K562 (cell line): ENCODE measurements around the gene TREX2. TPM values are rescaled to one million over a fixed set of nuclear protein-coding genes. Genes with fewer than 3 reads are reported as not detected.

Experiments
- ATAC-seq: fragments of 200-7000 bp; cut with Tn5 transposase; 3 replicates; pipeline ENCODE4 v1.9.1; 2020; ENCODE audit warnings: moderate library complexity
- BruUV-seq: library from RNA; stranded (reverse); fragments of 400-500 nt; replicated peaks from 2 replicates; lab custom pipeline; 2021; lab: Mats Ljungman, UMichigan
- CTCF ChIA-PET: fragments of 300-600 bp; formaldehyde crosslinking; extraction: SDS; loops from one replicate; lab custom pipeline; 2021; ENCODE audit warnings: low intra/inter-chr PET ratio; lab: Yijun Ruan, JAX
- POLR2A ChIA-PET: fragments of 300-600, 350-650 bp; sonication (Branson Sonifier 250); formaldehyde crosslinking; extraction: SDS; loops from one replicate; lab custom pipeline; 2021; ENCODE audit warnings: antibody characterized with exemption, inconsistent platforms; lab: Yijun Ruan, JAX
- DNase-seq, 4 experiments: peaks; one replicate each; pipeline versions ENCODE4 v3.0.0 to v3.0.0-alpha.2; 2011 to 2018; ENCODE audit warnings: low spot score in 3 of 4, mixed read lengths in 3 of 4; ENCODE audit errors: extremely low read depth in 1 of 4
- FAIRE-seq: peaks from 2 replicates; lab custom pipeline; 2011; peaks lifted over from hg19 to GRCh38; lab: Jason Lieb, UNC
- H2AFZ ChIP-seq: 2 replicates; pipeline ENCODE4 v1.6.0; 2011; ENCODE audit warnings: low read depth, low read length, control low read depth, inconsistent platforms
- H3K27ac ChIP-seq: fragments of 200-600 bp; 3 replicates; pipeline ENCODE4 v1.8.0; 2011; ENCODE audit warnings: low read depth, mild to moderate bottlenecking, control low read depth, inconsistent platforms, low read length, moderate library complexity, mixed read lengths; ENCODE audit errors: extremely low read depth
- H3K27me3 ChIP-seq, 2 experiments: fragments of 300-600 bp in 1 of 2; 2 replicates in 1 of 2; 3 replicates in 1 of 2; pipeline versions ENCODE4 v1.6.0 to v1.8.0; 2011; ENCODE audit warnings: inconsistent platforms in 2 of 2, low read length in 2 of 2, mild to moderate bottlenecking in 1 of 2, mixed read lengths in 1 of 2, moderate library complexity in 1 of 2; ENCODE audit not compliant: control insufficient read depth in 2 of 2, insufficient read depth in 2 of 2
- H3K36me3 ChIP-seq: fragments of 300-600 bp; 3 replicates; pipeline ENCODE4 v1.8.0; 2011; ENCODE audit warnings: mild to moderate bottlenecking, low read length, inconsistent platforms; ENCODE audit not compliant: control insufficient read depth, insufficient read depth
- H3K4me1 ChIP-seq, 2 experiments: fragments of 200-600 bp in 1 of 2; replicated peaks in 1 of 2; 2 replicates in 1 of 2; 3 replicates in 1 of 2; pipeline versions ENCODE4 v1.5.1 to v1.8.0; 2011; ENCODE audit warnings: inconsistent platforms in 2 of 2, low read length in 2 of 2, mild to moderate bottlenecking in 1 of 2, mixed read lengths in 1 of 2, moderate library complexity in 1 of 2; ENCODE audit not compliant: control insufficient read depth in 2 of 2, insufficient read depth in 2 of 2
- H3K4me2 ChIP-seq: 2 replicates; pipeline ENCODE4 v1.6.1; 2011; ENCODE audit warnings: low read length, control low read depth, inconsistent platforms, mixed read lengths; ENCODE audit not compliant: insufficient read depth
- H3K4me3 ChIP-seq: fragments of 200-600 bp; sonication (generic), shearing (Covaris generic); 2 replicates; pipeline ENCODE4 v1.5.1; 2016; ENCODE audit warnings: control low read depth, inconsistent platforms
- H3K79me2 ChIP-seq: fragments of 200-600 bp; 3 replicates; pipeline ENCODE4 v1.8.0; 2011; ENCODE audit warnings: low read length, inconsistent platforms; ENCODE audit not compliant: control insufficient read depth, insufficient read depth
- H3K9ac ChIP-seq, 2 experiments: 2 replicates each; pipeline versions ENCODE4 v1.6.0 to v1.6.1; 2011; ENCODE audit warnings: low read depth in 2 of 2, low read length in 2 of 2, control low read depth in 1 of 2, inconsistent platforms in 1 of 2, mild to moderate bottlenecking in 1 of 2, mixed read lengths in 1 of 2; ENCODE audit not compliant: insufficient read depth in 1 of 2
- H3K9me1 ChIP-seq: one replicate; pipeline ENCODE4 v1.6.0; 2011; ENCODE audit warnings: inconsistent platforms, mild to moderate bottlenecking, low read length, moderate library complexity; ENCODE audit not compliant: control insufficient read depth, insufficient read depth
- H3K9me3 ChIP-seq: replicated peaks from 2 replicates; pipeline ENCODE4 v1.5.1; 2011; ENCODE audit warnings: low read depth, low read length, inconsistent platforms; ENCODE audit not compliant: control insufficient read depth, insufficient read depth
- H4K20me1 ChIP-seq: replicated peaks from 2 replicates; pipeline ENCODE4 v1.6.1; 2011; ENCODE audit warnings: low read length, inconsistent platforms, mixed read lengths; ENCODE audit not compliant: control insufficient read depth, insufficient read depth
- HIVEP1 ChIP-seq: fragments of 250-450 bp; sonication (Bioruptor Pico); IDR thresholded peaks from 2 replicates; pipeline ENCODE4 v1.4.0; 2020; ENCODE audit warnings: mild to moderate bottlenecking
- HNRNPL ChIP-seq: fragments of 200-400 bp; formaldehyde crosslinking; IDR thresholded peaks from 2 replicates; pipeline ENCODE4 v1.6.1; 2017; ENCODE audit warnings: low read depth, mild to moderate bottlenecking, low read length
- POLR3G ChIP-seq: IDR thresholded peaks from 2 replicates; pipeline ENCODE4 v1.6.1; 2011; ENCODE audit not compliant: insufficient read length, insufficient replicate concordance; ENCODE audit errors: extremely low read depth
- ZNF124 ChIP-seq: sonication (generic); formaldehyde crosslinking; IDR thresholded peaks from 2 replicates; pipeline ENCODE4 v1.8.1; 2022; ENCODE audit warnings: missing genetic modification reagents
- WGBS: fragments of 100-300 bp; shearing (Covaris generic); methylation state at CpG from one replicate; pipeline ENCODE4 v1.1.6; 2016; ENCODE audit warnings: low coverage, mixed read lengths; ENCODE audit not compliant: insufficient coverage; ENCODE audit errors: missing lambda C conversion rate; 5-methylcytosine and 5-hydroxymethylcytosine counted together
- in situ Hi-C: fragments of 300-500 bp; cut with MboI; formaldehyde crosslinking; loops from 4 replicates; pipeline ENCODE4 v1.15.0; 2018; ENCODE audit warnings: inconsistent platforms, mixed read lengths
- intact Hi-C: fragments of 100-400 bp; cut with micrococcal nuclease; formaldehyde crosslinking; loops from 2 replicates; pipeline ENCODE4 v1.14.2; 2022
- polyA plus RNA-seq, 8 experiments: library from polyadenylated mRNA; depleted of rRNA in 4 of 8; stranded (reverse) in 5 of 8; unstranded in 3 of 8; fragments of >200 nt; fragmentation: Nextera tagmentation in 2 of 8; fragmentation: Illumina TruSeq in 1 of 8; extraction: Ambion mirVana in 2 of 8; extraction: Trizol in 1 of 8; gene quantifications; 2 replicates each; pipeline versions ENCODE4 v1.2.1 to v1.2.3, GENCODE V29; 2011 to 2014; ENCODE audit warnings: inconsistent platforms in 1 of 8, missing spikeins in 1 of 8
- total RNA-seq, 7 experiments: library from RNA; depleted of rRNA in 6 of 7; stranded (reverse); fragments of >200 nt in 6 of 7; fragmentation: Illumina TruSeq in 2 of 7; extraction: Trizol in 2 of 7; gene quantifications; 2 replicates each; pipeline versions ENCODE4 v1.2.1 to v1.2.3, GENCODE V29; 2011 to 2021; ENCODE audit warnings: low replicate concordance in 1 of 7

Gene TREX2
- total and polyA plus RNA-seq, 9 of the 15 experiments (the other 6 are each of a cell fraction or from before 2014, with no cell fraction given), result 0.07 to 1.5 (median 0.33) TPM; not detected in 2

DNA sequence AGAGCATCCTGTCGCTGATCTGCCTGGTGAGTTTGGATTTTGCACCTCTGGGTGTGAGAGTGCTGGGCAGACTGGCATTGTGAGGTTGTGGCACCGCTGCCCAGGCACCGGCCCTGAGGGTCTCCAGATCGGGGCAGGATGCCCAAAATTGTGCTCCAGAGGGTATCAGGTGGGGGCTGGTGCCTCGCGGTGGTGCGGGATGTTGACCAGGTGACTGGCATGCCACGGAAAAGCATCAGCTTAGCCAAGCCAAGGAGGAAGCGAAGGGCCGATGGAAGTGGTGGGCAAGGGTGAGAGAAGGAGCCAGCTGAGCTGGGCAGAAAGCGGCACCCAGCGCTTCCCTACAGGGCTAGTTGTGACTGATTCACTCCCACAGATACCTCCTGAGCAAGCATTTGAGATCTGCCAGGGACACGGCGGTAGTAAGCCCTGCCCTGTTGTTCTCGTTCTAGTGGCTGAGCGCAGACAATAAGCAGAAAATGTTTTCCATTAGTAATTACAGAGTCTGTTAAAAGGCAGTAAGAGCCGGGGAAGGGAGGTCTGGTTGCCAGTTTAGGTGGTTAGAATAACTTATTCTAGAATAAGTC, 33.8 kb downstream of the TREX2 start:
- no peak for ATAC-seq
- Histone ChIP-seq H3K9me1 (no peaks in the 10 kb centered on the region), H4K20me1 (no peaks in the 10 kb centered on the region), H3K4me1 (peaks cover 21 to 64% of the 10 kb centered on the region in 2 experiments), H3K9ac (peak overlapping the region; percentile 60 to 91; a peak in 3 of 4 replicates), H2AFZ (peak overlapping the region; percentile 93), H3K4me2 (peak overlapping the region; percentile 78), H3K36me3 (no peaks in the 10 kb centered on the region), H3K27ac (no peak overlapping the region), H3K27me3 (no peaks in the 10 kb centered on the region), H3K4me3 (peak overlapping the region; percentile 61), H3K79me2 (peaks cover 14% of the 10 kb centered on the region), H3K9me3 (no peaks in the 10 kb centered on the region)
- no peak for DNase-seq
- WGBS, result 59% methylated on average over 6 of the region's 17 CpGs
- in situ Hi-C loops, result no loop called here
- TF ChIP-seq POLR3G, result no peak
- TF ChIP-seq ZNF124 (CRISPR knock-in tag), result no peak
- TF ChIP-seq HNRNPL, result 0 out of 2 replicates have a peak, but pooled peaks have one; percentile 25
- no peak for TF ChIP-seq HIVEP1 (CRISPR knock-in tag)
- intact Hi-C loops, result no loop called here
- no TSS peak for BruUV-seq
- ChIA-PET POLR2A (no interaction called here), CTCF (no interaction called here)
- no peak for FAIRE-seq
